A204.1 (cell line): ENCODE results near the gene ARHGAP26.
"Not testable (repeated sequence)": the region's sequence is repeated elsewhere in the genome, so short reads cannot be mapped to it uniquely, and the experiment has no call there.

Experiments
- FAIRE-seq: peaks from 2 replicates; lab custom pipeline; 2012; peaks lifted over from hg19 to GRCh38; lab: Jason Lieb, UNC

The ARHGAP26 gene

GRCh38 chr5:143065185-143065965 is 295.2 kb downstream of the ARHGAP26 start:
- FAIRE-seq: no peak

- FAIRE-seq: no peak
Observed at GRCh38 chr5:143065996-143066522, 295.9 kb downstream of the ARHGAP26 start.

GRCh38 chr5:143066556-143067281 is 296.5 kb downstream of the ARHGAP26 start:
- FAIRE-seq: no peak

- FAIRE-seq: no peak
Observed at GRCh38 chr5:143068712-143069111, 298.5 kb downstream of the ARHGAP26 start.

- no peak for FAIRE-seq
Observed at GRCh38 chr5:143071927-143072326, 301.8 kb downstream of the ARHGAP26 start.

GRCh38 chr5:143072734-143073133 is 302.6 kb downstream of the ARHGAP26 start:
- FAIRE-seq: no peak

GRCh38 chr5:143073766-143074165 is 303.6 kb downstream of the ARHGAP26 start:
- FAIRE-seq: no peak

- FAIRE-seq: no peak
Observed at GRCh38 chr5:143074414-143074996, 304.3 kb downstream of the ARHGAP26 start.

GRCh38 chr5:143076377-143076776 is 306.2 kb downstream of the ARHGAP26 start:
- no peak for FAIRE-seq

GRCh38 chr5:143077453-143078103 is 307.4 kb downstream of the ARHGAP26 start:
- no peak for FAIRE-seq

- FAIRE-seq: no peak
Observed at GRCh38 chr5:143078313-143078712, 308.1 kb downstream of the ARHGAP26 start.

GRCh38 chr5:143078971-143079370 is 308.8 kb downstream of the ARHGAP26 start:
- no peak for FAIRE-seq

- no peak for FAIRE-seq
Observed at GRCh38 chr5:143080407-143080806, 310.2 kb downstream of the ARHGAP26 start.

GRCh38 chr5:143080982-143081381 is 310.8 kb downstream of the ARHGAP26 start:
- FAIRE-seq: no peak

GRCh38 chr5:143083006-143083405 is 312.8 kb downstream of the ARHGAP26 start:
- FAIRE-seq: no peak

GRCh38 chr5:143084407-143084806 is 314.2 kb downstream of the ARHGAP26 start:
- FAIRE-seq: no peak

- FAIRE-seq: no peak
Observed at GRCh38 chr5:143085319-143085917, 315.2 kb downstream of the ARHGAP26 start.

GRCh38 chr5:143086546-143086907 is 316.4 kb downstream of the ARHGAP26 start:
- FAIRE-seq: no peak

- no peak for FAIRE-seq
Observed at GRCh38 chr5:143086908-143087637, 316.9 kb downstream of the ARHGAP26 start.

- not testable (repeated sequence) for FAIRE-seq
Observed at GRCh38 chr5:143088702-143089101, 318.5 kb downstream of the ARHGAP26 start.

- not testable (repeated sequence) for FAIRE-seq
Observed at GRCh38 chr5:143090044-143090443, 319.9 kb downstream of the ARHGAP26 start.
